ENCODE measurements around the gene ACSF3. TPM values are rescaled to one million over a fixed set of nuclear protein-coding genes. Genes with fewer than 3 reads are reported as not detected.

The ACSF3 gene
- 41.1 and 41.6 TPM in 2 replicates for total RNA-seq

DNA sequence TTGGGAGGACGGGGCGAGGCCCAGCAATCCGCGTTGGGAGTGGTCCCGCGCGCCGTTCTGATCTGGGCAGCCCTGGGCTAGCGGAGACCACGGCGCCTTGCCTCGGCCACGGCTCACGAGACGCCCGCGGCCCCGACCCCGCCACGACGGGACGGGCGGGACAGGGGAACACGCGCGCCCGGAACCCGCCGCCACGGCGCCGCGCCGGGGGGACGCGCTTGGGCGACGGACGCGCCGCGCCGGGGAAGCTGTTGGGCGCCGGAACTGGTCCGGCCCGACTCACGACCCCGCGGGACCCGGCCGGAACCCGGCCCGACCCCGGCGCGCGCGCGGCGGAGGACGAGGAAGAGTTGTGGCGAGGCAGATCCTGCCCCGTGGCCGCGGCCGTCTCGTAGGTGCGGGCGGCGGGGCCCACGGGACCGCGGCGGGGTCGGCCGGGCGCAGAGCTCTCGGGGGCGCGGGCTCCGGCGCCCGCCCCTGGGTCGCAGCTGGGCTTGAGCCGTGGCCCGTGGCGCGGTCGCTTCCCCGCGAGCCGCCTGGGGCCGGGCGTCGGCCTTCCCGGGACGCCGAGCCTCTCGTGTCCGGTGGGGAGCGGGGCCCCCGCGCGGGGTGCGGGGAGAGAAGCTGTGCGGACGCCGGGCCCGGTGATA, at the start of gene ACSF3:
ACSF3 (plus strand) TSS at position 251 of the 650 bp plus-strand sequence. CDS start 6,830 bp downstream, outside the sequence.
- Mint-ChIP-seq H3K36me3 (ENCODE audit: low read depth) (peaks cover 14% of the 10 kb centered on the region), H3K27ac (peak within 1 kb of the TSS; percentile 95), H3K4me1 (peaks cover 44% of the 10 kb centered on the region), H3K4me3 (peak within 1 kb of the TSS; percentile 99), H3K27me3 (peaks cover 16% of the 10 kb centered on the region), H3K9me3 (no peaks in the 10 kb centered on the region)
- intact Hi-C loops (cut with micrococcal nuclease): loop anchor here (10.0 kb wide), 2 partner anchors 121 to 149 kb away; partner anchors contain the start of gene ZNF778
- DNase-seq: peak; percentile 93

DNA sequence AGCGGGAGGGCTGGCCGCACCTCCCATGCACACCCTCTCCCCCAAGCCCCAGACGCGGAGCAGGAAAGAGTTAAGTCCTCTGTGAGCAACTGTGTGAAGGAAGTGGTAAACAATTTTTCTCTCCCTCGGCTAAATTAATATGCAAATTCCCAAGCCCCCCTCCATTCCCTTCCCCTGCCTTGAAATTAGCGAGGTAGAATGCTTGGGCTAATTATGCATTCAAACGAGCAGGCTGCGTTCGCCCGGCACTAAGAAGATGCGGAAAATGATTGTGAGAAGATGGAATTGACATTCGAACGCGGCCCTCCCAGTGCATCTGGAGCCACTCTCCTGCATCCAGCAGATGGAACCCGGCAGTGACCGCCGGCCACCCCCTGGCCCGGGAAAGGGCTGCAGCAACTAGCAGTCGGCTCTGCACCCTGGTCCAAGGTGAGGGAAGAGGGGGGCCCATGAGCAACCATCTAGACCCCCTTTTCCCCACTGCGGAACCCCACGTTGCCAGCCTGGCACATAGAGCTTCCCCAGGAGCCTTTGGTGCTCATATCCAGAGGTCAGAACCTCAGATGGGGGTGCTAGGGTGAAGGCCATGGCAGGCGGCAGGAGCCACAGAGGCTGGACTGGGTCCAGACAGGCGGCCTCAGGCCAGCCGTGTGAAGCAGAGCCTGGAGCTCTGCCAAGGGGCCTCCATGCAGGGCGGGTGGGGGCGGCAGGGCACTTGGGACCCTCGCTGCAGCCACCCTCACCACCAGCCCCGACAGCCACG, 49.1 kb upstream of the ACSF3 start:
- DNase-seq: no peak
- Mint-ChIP-seq H3K4me3 (no peak overlapping the region), H3K9me3 (peaks cover 4% of the 10 kb centered on the region), H3K4me1 (no peaks in the 10 kb centered on the region), H3K27ac (no peak overlapping the region), H3K27me3 (peaks cover 2% of the 10 kb centered on the region), H3K36me3 (ENCODE audit: low read depth) (no peaks in the 10 kb centered on the region)
- intact Hi-C loops (cut with micrococcal nuclease): no loop called here

- peaks cover 2% of the 10 kb centered on the region for H3K27me3 Mint-ChIP-seq
- H3K27ac Mint-ChIP-seq: no peak overlapping the region
- peaks cover 4% of the 10 kb centered on the region for H3K9me3 Mint-ChIP-seq
- DNase-seq: no peak
- H3K4me3 Mint-ChIP-seq: no peak overlapping the region
- no peaks in the 10 kb centered on the region for H3K4me1 Mint-ChIP-seq
- intact Hi-C loops (cut with micrococcal nuclease): no loop called here
- H3K36me3 Mint-ChIP-seq (ENCODE audit: low read depth): no peaks in the 10 kb centered on the region
Observed at GRCh38 chr16:89045181-89045815, 48.4 kb upstream of the ACSF3 start.

DNA sequence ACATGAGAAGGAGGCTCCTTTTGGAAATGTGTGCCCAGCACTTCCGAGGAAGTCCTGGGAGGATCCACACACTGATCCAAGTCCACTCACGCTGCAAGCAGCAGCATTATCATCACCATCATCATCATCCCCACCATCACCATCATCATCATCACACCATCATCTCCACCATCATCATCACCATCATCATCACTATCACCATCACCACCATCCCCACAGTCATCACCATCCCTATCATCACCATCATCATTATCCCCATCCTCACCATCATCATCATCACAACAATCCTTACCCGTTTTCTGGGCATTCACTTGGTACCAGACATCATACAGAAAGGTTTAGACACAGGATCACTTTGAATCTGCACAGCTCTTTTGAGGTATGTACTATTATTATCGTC, 47.8 kb upstream of the ACSF3 start:
- Mint-ChIP-seq H3K4me1 (no peaks in the 10 kb centered on the region), H3K27ac (no peak overlapping the region), H3K27me3 (peaks cover 2% of the 10 kb centered on the region), H3K36me3 (ENCODE audit: low read depth) (no peaks in the 10 kb centered on the region), H3K4me3 (no peak overlapping the region), H3K9me3 (peaks cover 4% of the 10 kb centered on the region)
- intact Hi-C loops (cut with micrococcal nuclease): no loop called here
- DNase-seq: no peak

DNA sequence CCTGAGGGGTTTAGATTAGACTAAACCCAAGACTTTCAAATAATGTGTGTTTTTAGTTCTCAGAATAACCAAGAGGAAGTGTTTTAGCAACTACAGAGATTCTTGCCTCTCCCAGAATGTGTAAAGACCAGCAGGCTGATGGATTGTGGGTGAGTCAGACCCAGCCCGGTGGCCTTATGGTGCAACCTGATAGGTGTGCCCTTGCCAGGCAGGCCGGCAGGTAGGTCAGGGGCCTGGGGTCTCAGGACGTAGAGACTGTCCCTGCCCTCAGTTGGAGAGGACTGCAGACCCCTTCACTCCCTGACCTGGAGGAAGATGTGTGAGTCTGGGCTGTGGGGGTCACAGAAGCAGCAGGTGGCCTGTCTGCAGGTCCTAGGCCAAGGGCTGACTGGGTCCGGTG, 47.2 kb upstream of the ACSF3 start:
- Mint-ChIP-seq H3K36me3 (ENCODE audit: low read depth) (no peaks in the 10 kb centered on the region), H3K9me3 (peaks cover 4% of the 10 kb centered on the region), H3K27ac (no peak overlapping the region), H3K27me3 (peaks cover 2% of the 10 kb centered on the region), H3K4me3 (no peak overlapping the region), H3K4me1 (no peaks in the 10 kb centered on the region)
- DNase-seq: no peak
- intact Hi-C loops (cut with micrococcal nuclease): no loop called here

DNA sequence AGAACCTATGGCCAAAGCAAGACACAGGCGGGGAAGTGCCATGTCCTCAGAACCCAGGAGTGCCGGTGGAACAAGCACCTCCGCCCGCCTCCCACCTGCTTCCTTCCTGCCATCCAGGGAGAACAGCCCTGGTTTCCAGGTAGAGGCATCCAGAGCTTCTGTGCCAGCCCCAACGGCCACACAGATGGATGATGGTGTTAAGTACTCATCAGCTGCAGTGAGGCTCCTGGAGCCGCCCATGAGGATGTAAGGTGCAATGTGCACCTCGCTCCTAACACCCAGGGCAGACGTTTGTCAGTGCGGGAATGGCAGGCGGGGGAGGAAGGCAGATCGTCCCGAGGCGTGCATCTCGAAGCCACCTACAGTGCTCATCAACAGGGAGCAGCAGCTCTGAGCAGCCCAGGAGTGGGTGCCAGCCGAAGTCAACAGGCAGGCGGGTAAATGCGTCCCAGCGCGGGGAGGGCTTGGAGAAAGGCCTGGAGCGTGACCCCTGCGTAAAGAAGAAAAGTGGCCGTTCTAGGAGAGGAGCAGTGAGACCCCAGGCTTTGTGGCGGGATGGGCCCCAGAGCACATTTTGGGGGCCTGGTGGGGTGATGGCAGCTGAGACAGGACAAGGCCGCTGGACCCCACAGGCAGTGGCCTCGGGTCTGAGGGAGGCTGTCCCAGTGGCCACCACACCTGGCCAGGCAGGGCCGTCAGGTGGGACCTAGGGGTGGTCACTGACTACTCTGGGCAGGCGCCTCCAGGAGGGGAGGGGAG, 46.1 kb upstream of the ACSF3 start:
- Mint-ChIP-seq H3K27ac (no peak overlapping the region), H3K36me3 (ENCODE audit: low read depth) (no peaks in the 10 kb centered on the region), H3K4me3 (no peak overlapping the region), H3K4me1 (no peaks in the 10 kb centered on the region), H3K9me3 (peaks cover 4% of the 10 kb centered on the region), H3K27me3 (peaks cover 2% of the 10 kb centered on the region)
- intact Hi-C loops (cut with micrococcal nuclease): no loop called here
- no peak for DNase-seq

DNA sequence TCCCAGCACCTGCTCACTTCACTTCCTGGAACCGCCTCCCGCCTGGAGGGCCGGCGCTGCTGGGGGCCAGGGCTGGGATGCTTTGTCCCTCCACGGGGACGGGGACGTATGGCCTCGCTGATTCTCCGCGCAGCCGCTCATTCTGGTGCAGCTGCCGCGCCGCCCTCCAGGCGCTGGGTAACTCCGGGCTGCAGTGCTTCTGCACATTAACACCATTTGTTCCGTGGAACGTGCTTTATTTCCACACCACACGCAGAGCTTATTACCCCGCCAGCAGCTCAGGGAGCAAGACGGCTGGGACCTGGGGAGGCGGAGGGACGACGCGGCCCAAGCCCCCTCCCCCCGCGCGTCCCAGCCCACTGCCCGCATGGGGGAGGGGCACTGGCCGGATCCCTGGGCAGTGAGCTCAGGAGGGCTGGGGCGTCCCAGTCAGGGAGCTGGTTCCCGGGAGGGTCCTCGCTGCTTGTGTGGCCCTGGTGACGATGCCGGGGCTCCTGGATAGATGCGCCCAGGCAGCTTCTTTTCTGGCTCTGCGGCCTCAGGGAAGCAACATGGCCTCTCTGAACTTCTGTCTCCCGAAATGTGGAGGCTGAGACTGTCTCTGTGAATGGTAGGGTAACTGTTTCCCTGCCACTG, 45.4 kb upstream of the ACSF3 start:
- intact Hi-C loops (cut with micrococcal nuclease): no loop called here
- Mint-ChIP-seq H3K9me3 (peaks cover 4% of the 10 kb centered on the region), H3K36me3 (ENCODE audit: low read depth) (no peaks in the 10 kb centered on the region), H3K4me1 (peaks cover 2% of the 10 kb centered on the region), H3K27me3 (peaks cover 2% of the 10 kb centered on the region), H3K4me3 (no peak overlapping the region), H3K27ac (no peak overlapping the region)
- DNase-seq: no peak

DNA sequence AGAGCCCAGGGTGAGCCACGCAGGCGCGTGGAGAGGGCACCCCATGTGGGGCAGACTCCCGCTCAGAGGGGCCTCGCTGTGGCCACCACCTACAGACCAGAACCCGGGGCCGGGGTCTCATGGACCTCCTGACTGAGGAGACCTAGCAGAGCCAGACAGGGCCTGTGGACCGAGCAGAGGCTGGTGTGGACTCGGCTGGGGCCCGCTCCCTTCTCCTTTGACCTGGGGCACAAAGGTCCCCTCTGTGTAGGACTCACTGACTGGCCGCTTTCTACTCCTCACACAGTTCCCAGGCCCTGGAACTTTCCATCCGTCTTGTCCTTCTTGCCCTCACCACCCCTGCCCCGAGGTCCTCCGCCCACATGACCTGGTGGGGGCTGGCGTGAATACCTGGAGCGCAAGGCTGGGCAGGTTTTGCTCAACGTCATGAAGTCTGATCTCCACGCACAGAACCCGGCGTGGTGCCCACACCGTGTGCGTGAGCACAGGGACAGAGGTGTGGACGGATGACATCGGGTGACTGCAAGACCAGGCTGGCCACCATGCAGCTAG, 44.7 kb upstream of the ACSF3 start:
- peaks cover 2% of the 10 kb centered on the region for H3K4me1 Mint-ChIP-seq
- H3K27ac Mint-ChIP-seq: no peak overlapping the region
- intact Hi-C loops (cut with micrococcal nuclease): no loop called here
- no peaks in the 10 kb centered on the region for H3K36me3 Mint-ChIP-seq (ENCODE audit: low read depth)
- no peak overlapping the region for H3K4me3 Mint-ChIP-seq
- H3K9me3 Mint-ChIP-seq: peaks cover 4% of the 10 kb centered on the region
- peaks cover 2% of the 10 kb centered on the region for H3K27me3 Mint-ChIP-seq
- no peak for DNase-seq

DNA sequence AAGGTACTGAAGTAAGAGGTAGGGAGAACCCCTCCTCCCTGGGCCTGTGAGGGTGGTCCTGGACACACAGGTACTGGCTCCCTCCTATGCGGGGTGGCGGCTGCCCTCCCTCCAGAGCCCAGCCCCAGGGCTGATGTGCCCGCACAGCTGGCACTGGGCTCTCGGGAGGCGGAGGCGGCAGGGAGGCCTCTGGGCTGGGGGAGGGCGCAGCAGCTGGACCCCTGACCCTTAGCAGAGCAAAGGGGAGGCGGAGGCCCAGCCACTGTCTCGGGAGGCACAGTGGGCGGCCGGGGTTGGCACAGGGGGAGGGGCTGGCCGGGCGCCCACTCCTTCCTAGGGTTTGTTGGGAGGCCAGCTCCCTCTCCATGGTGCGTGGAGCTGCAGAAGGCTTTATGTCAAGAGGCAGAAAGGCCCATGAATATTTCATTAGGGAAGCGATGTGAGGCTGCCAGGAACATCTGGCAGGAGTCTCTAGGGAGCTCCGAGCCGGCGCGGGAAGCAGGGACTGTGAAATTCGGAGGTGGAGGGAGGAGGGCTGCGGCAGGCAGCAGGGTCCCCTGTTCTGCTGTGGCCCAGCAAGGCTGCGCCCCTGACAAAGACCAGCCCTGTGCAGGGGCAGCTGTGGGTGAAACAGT, 44.1 kb upstream of the ACSF3 start:
- H3K9me3 Mint-ChIP-seq: peaks cover 4% of the 10 kb centered on the region
- no peak overlapping the region for H3K27ac Mint-ChIP-seq
- H3K36me3 Mint-ChIP-seq (ENCODE audit: low read depth): no peaks in the 10 kb centered on the region
- DNase-seq: no peak
- no peak overlapping the region for H3K4me3 Mint-ChIP-seq
- H3K4me1 Mint-ChIP-seq: peaks cover 2% of the 10 kb centered on the region
- H3K27me3 Mint-ChIP-seq: peaks cover 2% of the 10 kb centered on the region
- intact Hi-C loops (cut with micrococcal nuclease): no loop called here

DNA sequence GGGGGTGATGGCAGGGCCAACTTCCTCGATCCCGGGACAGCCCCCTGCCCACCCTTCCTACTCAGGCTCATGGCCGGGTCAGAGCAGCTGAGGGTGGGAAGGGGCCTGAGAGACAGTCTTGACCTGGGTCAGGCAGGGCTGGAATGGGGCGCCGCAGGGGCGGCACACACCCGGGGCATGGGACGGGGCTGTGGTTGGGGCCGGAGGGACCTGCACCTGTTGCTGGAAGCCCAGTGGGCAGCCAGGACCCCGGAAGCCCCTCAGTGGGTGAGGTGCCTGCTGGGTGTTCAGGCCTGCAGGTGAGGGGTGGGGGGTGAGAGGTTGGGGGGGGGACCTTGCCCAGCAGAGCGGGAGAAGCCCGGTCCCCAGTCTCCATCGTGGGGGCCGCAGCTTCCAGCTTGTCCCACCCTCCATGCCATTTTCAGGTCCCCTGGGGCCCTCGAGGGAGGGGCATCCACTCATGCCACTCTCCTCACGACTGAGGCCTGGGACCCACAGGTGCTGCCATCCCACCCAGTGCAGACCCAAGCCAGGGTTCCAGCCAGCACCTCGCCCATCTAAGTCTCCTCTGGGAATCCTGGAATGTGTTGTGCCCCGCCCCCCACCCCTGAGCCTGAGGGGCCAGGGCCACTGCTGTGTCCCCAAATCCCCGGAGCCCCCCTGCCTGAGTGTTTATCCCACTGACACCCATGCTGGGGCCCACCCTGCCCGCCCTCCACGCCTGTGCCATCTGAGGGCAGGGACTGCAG, 43.4 kb upstream of the ACSF3 start:
- H3K27ac Mint-ChIP-seq: no peak overlapping the region
- no peak for DNase-seq
- peaks cover 2% of the 10 kb centered on the region for H3K4me1 Mint-ChIP-seq
- H3K4me3 Mint-ChIP-seq: no peak overlapping the region
- no peaks in the 10 kb centered on the region for H3K36me3 Mint-ChIP-seq (ENCODE audit: low read depth)
- H3K9me3 Mint-ChIP-seq: peaks cover 4% of the 10 kb centered on the region
- intact Hi-C loops (cut with micrococcal nuclease): no loop called here
- H3K27me3 Mint-ChIP-seq: peaks cover 2% of the 10 kb centered on the region

DNA sequence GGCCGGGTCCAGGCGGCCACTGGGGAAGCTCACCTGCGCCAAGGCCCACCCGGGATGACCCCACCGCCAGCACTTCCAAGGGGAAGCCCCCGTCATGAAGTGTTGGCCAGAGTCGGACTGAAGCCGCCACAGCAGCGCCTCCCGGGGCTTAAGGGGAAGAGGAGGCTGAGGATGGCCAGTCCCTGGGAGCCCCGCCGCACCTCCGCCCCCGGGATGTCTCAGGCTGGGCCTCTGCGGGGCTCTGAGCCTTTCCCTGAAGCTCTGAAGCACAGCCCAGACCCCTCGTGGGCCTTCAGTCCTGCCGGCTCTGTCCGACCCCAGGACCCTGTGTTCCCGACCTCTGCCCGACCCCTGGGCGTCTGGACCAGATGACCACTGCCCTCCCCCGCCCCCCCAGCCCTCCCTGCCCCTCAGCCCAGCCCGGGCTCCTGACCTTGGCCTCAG, 42.8 kb upstream of the ACSF3 start:
- Mint-ChIP-seq H3K4me1 (peaks cover 2% of the 10 kb centered on the region), H3K36me3 (ENCODE audit: low read depth) (no peaks in the 10 kb centered on the region), H3K9me3 (peaks cover 2% of the 10 kb centered on the region), H3K27ac (no peak overlapping the region), H3K4me3 (no peak overlapping the region), H3K27me3 (peaks cover 2% of the 10 kb centered on the region)
- intact Hi-C loops (cut with micrococcal nuclease): no loop called here
- no peak for DNase-seq

DNA sequence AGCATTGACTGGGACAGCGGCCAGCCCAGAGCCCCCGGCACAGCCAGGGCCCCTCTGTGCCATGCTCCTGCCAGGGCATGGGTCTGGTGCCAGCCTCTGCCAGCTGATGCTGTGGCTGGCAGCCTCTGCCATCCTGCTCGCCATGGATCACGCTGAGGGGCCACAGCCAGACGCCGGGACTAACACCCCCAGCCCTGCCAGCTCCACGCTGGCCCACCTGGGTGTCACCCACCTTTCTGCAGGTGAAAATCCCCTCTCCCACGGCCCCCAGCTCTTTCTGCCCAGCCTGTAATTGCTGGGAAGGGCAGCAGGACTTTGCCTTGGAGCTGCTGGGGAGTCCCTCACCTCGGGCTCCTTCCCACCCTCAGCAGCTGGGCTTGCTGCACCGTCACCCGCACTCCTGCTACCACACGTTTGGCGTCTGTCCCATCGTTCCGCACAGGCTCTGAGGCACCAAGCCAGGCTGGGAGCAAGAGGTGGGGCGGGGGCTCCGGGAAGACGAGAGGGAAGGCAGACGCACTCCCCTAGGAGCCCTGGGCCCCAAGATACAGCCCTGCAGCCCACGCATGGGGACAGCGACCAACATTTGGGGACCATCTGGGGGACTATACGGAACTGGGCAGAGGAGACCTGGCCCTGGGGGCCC, 42.0 kb upstream of the ACSF3 start:
- H3K27me3 Mint-ChIP-seq: peaks cover 2% of the 10 kb centered on the region
- H3K4me1 Mint-ChIP-seq: peaks cover 2% of the 10 kb centered on the region
- no peaks in the 10 kb centered on the region for H3K9me3 Mint-ChIP-seq
- H3K36me3 Mint-ChIP-seq (ENCODE audit: low read depth): no peaks in the 10 kb centered on the region
- no peak overlapping the region for H3K4me3 Mint-ChIP-seq
- intact Hi-C loops (cut with micrococcal nuclease): no loop called here
- H3K27ac Mint-ChIP-seq: no peak overlapping the region
- no peak for DNase-seq
